Naive B cell (primary cell): ENCODE measurements around the gene COL5A1. TPM values are rescaled to one million over a fixed set of nuclear protein-coding genes. Genes with fewer than 3 reads are reported as not detected.

Experiments
- ATAC-seq, 2 donors: fragments of 150-1000 bp; cut with Tn5 transposase; 2 replicates each; pipeline ENCODE4 v1.10.0; 2021; ENCODE audit warnings: low read depth in 2 of 2, mild to moderate bottlenecking in 2 of 2, moderate library complexity in 2 of 2
- DNase-seq: peaks from one replicate; pipeline ENCODE4 v3.0.0; 2022
- H3K27ac Mint-ChIP-seq, 6 donors: one replicate each; pipeline ENCODE4 v1.8.0; 2020 to 2022; ENCODE audit warnings: mild to moderate bottlenecking in 6 of 6, mixed read lengths in 6 of 6, moderate library complexity in 5 of 6, inconsistent platforms in 2 of 6
- H3K27me3 Mint-ChIP-seq, 3 donors: one replicate each; pipeline ENCODE4 v1.8.0; 2021 to 2022; ENCODE audit warnings: mixed read lengths in 3 of 3, mild to moderate bottlenecking in 1 of 3
- H3K36me3 Mint-ChIP-seq, 2 donors: one replicate each; pipeline ENCODE4 v1.8.0; 2020 to 2022; ENCODE audit warnings: mixed read lengths in 2 of 2, inconsistent platforms in 1 of 2, mild to moderate bottlenecking in 1 of 2
- H3K4me1 Mint-ChIP-seq, 3 donors: one replicate each; pipeline ENCODE4 v1.8.0; 2020 to 2022; ENCODE audit warnings: mixed read lengths in 3 of 3, inconsistent platforms in 1 of 3, mild to moderate bottlenecking in 1 of 3, moderate library complexity in 1 of 3
- H3K4me3 Mint-ChIP-seq, 8 donors: one replicate each; pipeline ENCODE4 v1.8.0; 2020 to 2022; ENCODE audit warnings: mild to moderate bottlenecking in 8 of 8, mixed read lengths in 8 of 8, moderate library complexity in 8 of 8, inconsistent platforms in 2 of 8
- H3K9me3 Mint-ChIP-seq, 7 donors: one replicate each; pipeline ENCODE4 v1.8.0; 2020 to 2022; ENCODE audit warnings: mixed read lengths in 7 of 7, mild to moderate bottlenecking in 5 of 7, inconsistent platforms in 2 of 7, moderate library complexity in 1 of 7
- polyA plus RNA-seq, 6 donors: library from polyadenylated mRNA; unstranded; fragments of 300-500 nt; fragmentation: Illumina TruSeq; gene quantifications; one replicate each; pipeline ENCODE4 v1.2.3, GENCODE V29; 2021; ENCODE audit warnings: low read depth in 6 of 6

The COL5A1 gene
- polyA plus RNA-seq, 6 donors from 2014 or later = not detected

- peaks cover 3 to 17% (median 7%) of the 10 kb centered on the region in 7 donors for H3K9me3 Mint-ChIP-seq
- H3K27me3 Mint-ChIP-seq = peaks cover 0 to 4% (median 3%) of the 10 kb centered on the region in 3 donors
- peaks cover 20 to 28% (median 21%) of the 10 kb centered on the region in 3 donors for H3K4me1 Mint-ChIP-seq
- peak overlapping the region in 3 of 6 donors; percentile 8 to 53 (median 17) for H3K27ac Mint-ChIP-seq
- peak overlapping the region in 3 of 8 donors; percentile 32 to 61 (median 60) for H3K4me3 Mint-ChIP-seq
- DNase-seq = no peak
- peak; percentile 37 to 50 for ATAC-seq
- H3K36me3 Mint-ChIP-seq = peaks cover 4 to 6% of the 10 kb centered on the region in 2 donors
These were observed 227.3 kb downstream of the COL5A1 start for GRCh38 chr9:134868751-134869553.

GRCh38 chr9:134869554-134870300 lies 228.1 kb downstream of the COL5A1 start:
- no peak for ATAC-seq
- Mint-ChIP-seq H3K27ac (peak overlapping the region in 2 of 6 donors; percentile 8 to 38), H3K27me3 (peaks cover 0 to 4% (median 3%) of the 10 kb centered on the region in 3 donors), H3K4me1 (peaks cover 20 to 28% (median 21%) of the 10 kb centered on the region in 3 donors), H3K9me3 (peaks cover 3 to 17% (median 7%) of the 10 kb centered on the region in 7 donors), H3K36me3 (peaks cover 4 to 6% of the 10 kb centered on the region in 2 donors), H3K4me3 (peak overlapping the region in 2 of 8 donors; percentile 60 to 61)
- no peak for DNase-seq

GRCh38 chr9:134870301-134870694 lies 228.7 kb downstream of the COL5A1 start:
- Mint-ChIP-seq H3K4me3 (no peak overlapping the region), H3K36me3 (peaks cover 4 to 6% of the 10 kb centered on the region in 2 donors), H3K9me3 (peaks cover 3 to 22% (median 7%) of the 10 kb centered on the region in 7 donors), H3K4me1 (peaks cover 21 to 32% (median 23%) of the 10 kb centered on the region in 3 donors), H3K27me3 (peaks cover 0 to 4% (median 3%) of the 10 kb centered on the region in 3 donors), H3K27ac (no peak overlapping the region)
- ATAC-seq (no peak), DNase-seq (no peak)

- Mint-ChIP-seq H3K4me3 (no peak overlapping the region), H3K9me3 (peaks cover 3 to 24% (median 7%) of the 10 kb centered on the region in 7 donors), H3K4me1 (peaks cover 21 to 35% (median 26%) of the 10 kb centered on the region in 3 donors), H3K27ac (peak overlapping the region in 2 of 6 donors; percentile 63), H3K27me3 (peaks cover 0 to 4% (median 3%) of the 10 kb centered on the region in 3 donors), H3K36me3 (peaks cover 4 to 6% of the 10 kb centered on the region in 2 donors)
- DNase-seq (no peak), ATAC-seq (no peak)
These were observed 229.4 kb downstream of the COL5A1 start for GRCh38 chr9:134870746-134871662.

GRCh38 chr9:134871697-134872340 lies 230.2 kb downstream of the COL5A1 start:
- no peak for DNase-seq
- Mint-ChIP-seq H3K36me3 (peaks cover 4 to 6% of the 10 kb centered on the region in 2 donors), H3K4me1 (peaks cover 21 to 35% (median 26%) of the 10 kb centered on the region in 3 donors), H3K9me3 (peaks cover 3 to 27% (median 7%) of the 10 kb centered on the region in 7 donors), H3K4me3 (peak overlapping the region in 1 of 8 donors; percentile 17), H3K27ac (peak overlapping the region in 2 of 6 donors; percentile 6 to 95), H3K27me3 (peaks cover 0 to 4% (median 3%) of the 10 kb centered on the region in 3 donors)
- ATAC-seq = no peak

- Mint-ChIP-seq H3K27me3 (peaks cover 0 to 4% (median 3%) of the 10 kb centered on the region in 3 donors), H3K4me1 (peaks cover 21 to 35% (median 26%) of the 10 kb centered on the region in 3 donors), H3K27ac (peak overlapping the region in 3 of 6 donors; percentile 6 to 96 (median 95)), H3K4me3 (no peak overlapping the region), H3K9me3 (peaks cover 3 to 27% (median 7%) of the 10 kb centered on the region in 7 donors), H3K36me3 (peaks cover 4 to 6% of the 10 kb centered on the region in 2 donors)
- ATAC-seq = peak; percentile 58 to 82
- DNase-seq = peak; percentile 20
These were observed 231.1 kb downstream of the COL5A1 start for GRCh38 chr9:134872482-134873231.

- Mint-ChIP-seq H3K27me3 (peaks cover 0 to 7% (median 0%) of the 10 kb centered on the region in 3 donors), H3K9me3 (peaks cover 3 to 27% (median 7%) of the 10 kb centered on the region in 7 donors), H3K4me3 (no peak overlapping the region), H3K27ac (peak overlapping the region in 1 of 6 donors; percentile 16), H3K36me3 (peaks cover 4 to 6% of the 10 kb centered on the region in 2 donors), H3K4me1 (peaks cover 6 to 19% (median 13%) of the 10 kb centered on the region in 3 donors)
- DNase-seq (no peak), ATAC-seq (peak in 1 of 2 donors; percentile 38)
These were observed 233.8 kb downstream of the COL5A1 start for GRCh38 chr9:134875371-134875770.

GRCh38 chr9:134877541-134877940 lies 235.9 kb downstream of the COL5A1 start:
- Mint-ChIP-seq H3K27ac (no peak overlapping the region), H3K36me3 (no peaks in the 10 kb centered on the region), H3K9me3 (peaks cover 0 to 20% (median 4%) of the 10 kb centered on the region in 7 donors), H3K4me1 (peaks cover under 1 to 12% (median 7%) of the 10 kb centered on the region in 3 donors), H3K4me3 (no peak overlapping the region), H3K27me3 (peaks cover 0 to 18% (median 17%) of the 10 kb centered on the region in 3 donors)
- no peak for ATAC-seq
- no peak for DNase-seq

GRCh38 chr9:134879664-134880483 lies 238.3 kb downstream of the COL5A1 start:
- peaks cover 0 to 10% (median 0%) of the 10 kb centered on the region in 7 donors for H3K9me3 Mint-ChIP-seq
- no peak for DNase-seq
- peaks cover 4 to 7% (median 6%) of the 10 kb centered on the region in 3 donors for H3K4me1 Mint-ChIP-seq
- ATAC-seq = no peak
- H3K4me3 Mint-ChIP-seq = no peak overlapping the region
- H3K36me3 Mint-ChIP-seq = no peaks in the 10 kb centered on the region
- peaks cover 5 to 37% (median 36%) of the 10 kb centered on the region in 3 donors for H3K27me3 Mint-ChIP-seq
- no peak overlapping the region for H3K27ac Mint-ChIP-seq

GRCh38 chr9:134880484-134881312 lies 239.1 kb downstream of the COL5A1 start, which contains the start of gene FCN2:
FCN2 (plus strand) TSS chr9:134880810; CDS start chr9:134880822, 12 bp downstream.
- H3K4me3 Mint-ChIP-seq = no peak within 1 kb of the TSS

More at GRCh38 chr9:134880484-134881312, 239.1 kb downstream of the COL5A1 start, which contains the start of gene FCN2:
- no peaks in the 10 kb centered on the region for H3K36me3 Mint-ChIP-seq
- H3K9me3 Mint-ChIP-seq = peaks cover 0 to 4% (median 0%) of the 10 kb centered on the region in 7 donors
- ATAC-seq (no peak), DNase-seq (no peak)
- H3K27me3 Mint-ChIP-seq = peaks cover 5 to 39% (median 38%) of the 10 kb centered on the region in 3 donors
- H3K27ac Mint-ChIP-seq = peak within 1 kb of the TSS in 2 of 6 donors; percentile 38 to 63
- peaks cover 0 to 4% (median 0%) of the 10 kb centered on the region in 3 donors for H3K4me1 Mint-ChIP-seq
